CD4-positive, alpha-beta T cell (primary cell): Measurements from ENCODE around the gene ARHGAP30. TPM values are rescaled to one million over a fixed set of nuclear protein-coding genes. Genes with fewer than 3 reads are reported as not detected.
"Not testable (repeated sequence)": the region's sequence is repeated elsewhere in the genome, so short reads cannot be mapped to it uniquely, and the experiment has no call there.

Experiments
- ATAC-seq: fragments of 200-7000 bp; cut with Tn5 transposase; one replicate; pipeline ENCODE4 v1.10.0; 2022; ENCODE audit warnings: mild to moderate bottlenecking; ENCODE audit not compliant: poor library complexity
- CTCF ChIA-PET: fragments of 350-600 bp; sonication (Branson Sonifier 250); formaldehyde crosslinking; loops from one replicate; lab custom pipeline; 2021; ENCODE audit warnings: antibody characterized with exemption, inconsistent platforms; lab: Charles Lee
- POLR2A ChIA-PET: fragments of 350-600 bp; sonication (Branson Sonifier 250); formaldehyde crosslinking; loops from one replicate; lab custom pipeline; 2021; ENCODE audit warnings: antibody characterized with exemption, inconsistent platforms; lab: Charles Lee
- DNase-seq, 14 experiments: peaks; one replicate each; pipeline ENCODE4 v3.0.0-alpha.2; 2013 to 2020; ENCODE audit warnings: mixed read lengths in 2 of 14
- H3K27ac ChIP-seq, 2 donors: one replicate each; pipeline versions ENCODE4 v1.5.1 to v1.7.0; 2013; ENCODE audit warnings: low read length in 2 of 2, low read depth in 1 of 2, mild to moderate bottlenecking in 1 of 2
- H3K27me3 ChIP-seq, 2 experiments: 1 replicate in 1 of 2; 2 replicates in 1 of 2; pipeline versions ENCODE4 v1.6.1 to v1.7.0; 2013; ENCODE audit warnings: low read length in 2 of 2, control low read depth in 1 of 2, mild to moderate bottlenecking in 1 of 2, moderate library complexity in 1 of 2; ENCODE audit not compliant: insufficient read depth in 2 of 2, control insufficient read depth in 1 of 2
- H3K36me3 ChIP-seq: one replicate; pipeline ENCODE4 v1.6.1; 2013; ENCODE audit warnings: low read length, control low read depth; ENCODE audit not compliant: insufficient read depth
- H3K4me1 ChIP-seq: one replicate; pipeline ENCODE4 v1.6.1; 2013; ENCODE audit warnings: low read length, control low read depth; ENCODE audit not compliant: insufficient read depth
- H3K4me3 ChIP-seq: one replicate; pipeline ENCODE4 v1.5.1; 2013; ENCODE audit warnings: mild to moderate bottlenecking, low read length, moderate library complexity
- H3K9me3 ChIP-seq, 2 experiments: 1 replicate in 1 of 2; 2 replicates in 1 of 2; pipeline versions ENCODE4 v1.6.1 to v1.7.0; 2013; ENCODE audit warnings: low read length in 2 of 2, mild to moderate bottlenecking in 2 of 2, control low read depth in 1 of 2, moderate library complexity in 1 of 2; ENCODE audit not compliant: control insufficient read depth in 1 of 2, insufficient read depth in 1 of 2
- H3K27ac Mint-ChIP-seq: one replicate; pipeline ENCODE4 v1.8.0; 2020; ENCODE audit warnings: mixed read lengths
- H3K27me3 Mint-ChIP-seq: one replicate; pipeline ENCODE4 v1.8.0; 2021; ENCODE audit warnings: mixed read lengths
- H3K36me3 Mint-ChIP-seq: one replicate; pipeline ENCODE4 v1.8.0; 2021; ENCODE audit warnings: low read depth, mixed read lengths
- H3K4me1 Mint-ChIP-seq: one replicate; pipeline ENCODE4 v1.8.0; 2021; ENCODE audit warnings: low read depth, mixed read lengths
- H3K4me3 Mint-ChIP-seq: one replicate; pipeline ENCODE4 v1.8.0; 2020; ENCODE audit warnings: mild to moderate bottlenecking, mixed read lengths
- H3K9me3 Mint-ChIP-seq: one replicate; pipeline ENCODE4 v1.8.0; 2020; ENCODE audit warnings: mixed read lengths
- CTCF ChIP-seq: fragments of 200-600 bp; IDR thresholded peaks from one replicate; pipeline ENCODE4 v1.8.0; 2022; ENCODE audit warnings: antibody characterized with exemption, mild to moderate bottlenecking
- intact Hi-C, 2 experiments: fragments of 100-400 bp; cut with DNase I in 1 of 2; cut with micrococcal nuclease in 1 of 2; formaldehyde crosslinking; loops; one replicate each; pipeline versions ENCODE4 v1.15.1 to v1.9.0; 2023 to 2025; cut with DNase I, micrococcal nuclease
- total RNA-seq, 174 experiments: library from RNA in 2 of 174; stranded (reverse) in 2 of 174; gene quantifications; one replicate each; pipeline ENCODE4 v1.2.3 and lab custom pipeline; 2021 to 2026

The ARHGAP30 gene
- total RNA-seq, 2 experiments from 2014 or later = 76.6 to 78.9 TPM

GRCh38 chr1:161069241-161069640 is 450 bp downstream of the ARHGAP30 start:
- peak overlapping the region; percentile 90 for H3K27ac Mint-ChIP-seq
- no peaks in the 10 kb centered on the region for H3K27me3 Mint-ChIP-seq
- no peaks in the 10 kb centered on the region for H3K9me3 Mint-ChIP-seq
- H3K4me1 Mint-ChIP-seq = peaks cover 71% of the 10 kb centered on the region
- peaks cover 38% of the 10 kb centered on the region for H3K36me3 Mint-ChIP-seq
- no peaks in the 10 kb centered on the region for H3K27me3 ChIP-seq
- TF ChIP-seq CTCF = no peak
- H3K27ac ChIP-seq = peak overlapping the region; percentile 94
- H3K4me3 Mint-ChIP-seq = peak overlapping the region; percentile 97
- no peaks in the 10 kb centered on the region for H3K9me3 ChIP-seq
- peaks cover 71% of the 10 kb centered on the region for H3K4me1 ChIP-seq
- H3K36me3 ChIP-seq = peaks cover 22% of the 10 kb centered on the region
- intact Hi-C loops = loop anchor here in 1 of 2 experiments (2.0 to 5.0 kb wide), 3 partner anchors 22 to 88 kb away; partner anchors contain the start of genes KLHDC9 and USP21
- ChIA-PET CTCF (interaction anchor here (0.7 to 3.3 kb wide), 14 partner anchors 14 to 289 kb away, joined by 3 to 36 read pairs (median 6); partner anchors contain the start of genes F11R, KLHDC9, TSTD1 and USF1), POLR2A (interaction anchor here (0.6 to 8.2 kb wide), 38 partner anchors 9 to 807 kb away, joined by 3 to 295 read pairs (median 5); partner anchors contain the start of genes B4GALT3, DCAF8, DEDD and F11R)
- H3K4me3 ChIP-seq = peak overlapping the region; percentile 100
- DNase-seq (peak in 5 of 14 experiments; percentile 11 to 51 (median 37)), ATAC-seq (no peak)

GRCh38 chr1:161068306-161069234 is 1.1 kb downstream of the ARHGAP30 start:
- Mint-ChIP-seq H3K9me3 (no peaks in the 10 kb centered on the region), H3K4me1 (peaks cover 78% of the 10 kb centered on the region), H3K27ac (peak overlapping the region; percentile 90), H3K36me3 (peaks cover 44% of the 10 kb centered on the region), H3K27me3 (no peaks in the 10 kb centered on the region), H3K4me3 (peak overlapping the region; percentile 97)
- intact Hi-C loops = loop anchor here (1.0 to 5.0 kb wide), 5 partner anchors 22 to 89 kb away; partner anchors contain the start of genes KLHDC9 (in 2 of the 2) and USP21 (in 1 of the 2)
- CTCF ChIA-PET = interaction anchor here (1.1 to 4.0 kb wide), 6 partner anchors 23 to 71 kb away, joined by 4 to 17 read pairs (median 8); partner anchors contain the start of genes F11R, KLHDC9, TSTD1 and USF1
- Histone ChIP-seq H3K9me3 (no peaks in the 10 kb centered on the region), H3K36me3 (peaks cover 28% of the 10 kb centered on the region), H3K27ac (peak overlapping the region; percentile 94), H3K4me1 (peaks cover 77% of the 10 kb centered on the region), H3K4me3 (peak overlapping the region; percentile 100), H3K27me3 (no peaks in the 10 kb centered on the region)
- no peak for TF ChIP-seq CTCF
- peak; percentile 75 for ATAC-seq
- peak; percentile 46 to 95 (median 78) for DNase-seq
- POLR2A ChIA-PET = interaction anchor here (0.6 to 8.2 kb wide), 29 partner anchors 8 to 783 kb away, joined by 3 to 295 read pairs (median 6); partner anchors contain the start of genes DEDD, F11R, KLHDC9 and NDUFS2

GRCh38 chr1:161066694-161067093 is 3.0 kb downstream of the ARHGAP30 start:
- Mint-ChIP-seq H3K4me3 (peak overlapping the region; percentile 97), H3K4me1 (peaks cover 80% of the 10 kb centered on the region), H3K27ac (peak overlapping the region; percentile 90), H3K36me3 (peaks cover 63% of the 10 kb centered on the region), H3K9me3 (no peaks in the 10 kb centered on the region), H3K27me3 (no peaks in the 10 kb centered on the region)
- intact Hi-C loops = loop anchor here in 1 of 2 experiments (5.0 kb wide), 1 partner anchor 91 kb away; the partner anchor contains the start of gene USP21
- peaks cover 88% of the 10 kb centered on the region for H3K4me1 ChIP-seq
- no peaks in the 10 kb centered on the region for H3K27me3 ChIP-seq
- CTCF ChIA-PET = interaction anchor here (0.7 to 4.0 kb wide), 3 partner anchors 21 to 31 kb away, joined by 3 to 17 read pairs (median 7); partner anchors contain the start of gene USF1
- peak in 3 of 14 experiments; percentile 35 to 38 (median 37) for DNase-seq
- peaks cover 38% of the 10 kb centered on the region for H3K36me3 ChIP-seq
- H3K4me3 ChIP-seq = peak overlapping the region; percentile 100
- H3K27ac ChIP-seq = peak overlapping the region; percentile 94
- H3K9me3 ChIP-seq = no peaks in the 10 kb centered on the region
- ATAC-seq = no peak
- POLR2A ChIA-PET = interaction anchor here (0.6 to 8.2 kb wide), 3 partner anchors 18 to 46 kb away, joined by 3 to 295 read pairs (median 31); partner anchors contain the start of genes F11R and USF1
- TF ChIP-seq CTCF = no peak

- H3K27ac Mint-ChIP-seq = peak overlapping the region; percentile 90
- POLR2A ChIA-PET = interaction anchor here (1.5 to 8.2 kb wide), 2 partner anchors 17 to 44 kb away, joined by 3 to 295 read pairs; partner anchors contain the start of genes F11R and USF1
- H3K4me1 ChIP-seq = peaks cover 88% of the 10 kb centered on the region
- not testable (repeated sequence) for DNase-seq, H3K4me3 ChIP-seq, H3K27ac ChIP-seq, ATAC-seq, H3K27me3 ChIP-seq, H3K9me3 Mint-ChIP-seq, H3K27me3 Mint-ChIP-seq, H3K9me3 ChIP-seq
- peaks cover 47% of the 10 kb centered on the region for H3K36me3 ChIP-seq
- CTCF ChIA-PET = interaction anchor here (0.7 to 4.0 kb wide), 4 partner anchors 20 to 100 kb away, joined by 4 to 17 read pairs (median 6); partner anchors contain the start of genes PPOX and USF1
- intact Hi-C loops = loop anchor here in 1 of 2 experiments (5.0 kb wide), 1 partner anchor 92 kb away; the partner anchor contains the start of gene USP21
- H3K4me3 Mint-ChIP-seq = peak overlapping the region; percentile 14
- peaks cover 70% of the 10 kb centered on the region for H3K36me3 Mint-ChIP-seq
- peaks cover 74% of the 10 kb centered on the region for H3K4me1 Mint-ChIP-seq
These were observed 4.0 kb downstream of the ARHGAP30 start for GRCh38 chr1:161065681-161066080.
